Measurements from ENCODE around the gene SYT7.

DNA sequence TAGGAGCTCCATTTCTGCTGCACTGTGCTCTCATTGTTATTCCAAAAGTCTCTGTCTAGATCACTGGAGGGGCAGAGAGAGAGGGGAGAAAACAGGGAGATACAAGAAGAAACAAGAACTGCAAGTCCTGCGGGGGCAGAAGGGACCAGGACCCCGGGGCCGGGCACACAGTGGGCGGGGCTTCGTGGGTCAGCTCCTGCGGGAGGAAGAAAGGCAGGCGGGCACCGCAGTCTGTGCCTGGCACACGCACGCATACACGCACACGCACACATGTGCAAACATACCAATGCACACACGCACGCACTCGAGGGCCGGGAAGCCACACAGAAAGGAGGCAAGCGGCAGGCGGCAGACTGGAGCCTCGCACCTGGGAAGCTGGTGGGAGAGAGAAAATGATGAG is 33.6 kb downstream of the SYT7 start:
- TF ChIP-seq, protein P1, sequence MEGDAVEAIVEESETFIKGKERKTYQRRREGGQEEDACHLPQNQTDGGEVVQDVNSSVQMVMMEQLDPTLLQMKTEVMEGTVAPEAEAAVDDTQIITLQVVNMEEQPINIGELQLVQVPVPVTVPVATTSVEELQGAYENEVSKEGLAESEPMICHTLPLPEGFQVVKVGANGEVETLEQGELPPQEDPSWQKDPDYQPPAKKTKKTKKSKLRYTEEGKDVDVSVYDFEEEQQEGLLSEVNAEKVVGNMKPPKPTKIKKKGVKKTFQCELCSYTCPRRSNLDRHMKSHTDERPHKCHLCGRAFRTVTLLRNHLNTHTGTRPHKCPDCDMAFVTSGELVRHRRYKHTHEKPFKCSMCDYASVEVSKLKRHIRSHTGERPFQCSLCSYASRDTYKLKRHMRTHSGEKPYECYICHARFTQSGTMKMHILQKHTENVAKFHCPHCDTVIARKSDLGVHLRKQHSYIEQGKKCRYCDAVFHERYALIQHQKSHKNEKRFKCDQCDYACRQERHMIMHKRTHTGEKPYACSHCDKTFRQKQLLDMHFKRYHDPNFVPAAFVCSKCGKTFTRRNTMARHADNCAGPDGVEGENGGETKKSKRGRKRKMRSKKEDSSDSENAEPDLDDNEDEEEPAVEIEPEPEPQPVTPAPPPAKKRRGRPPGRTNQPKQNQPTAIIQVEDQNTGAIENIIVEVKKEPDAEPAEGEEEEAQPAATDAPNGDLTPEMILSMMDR (IDR thresholded peaks at IDR 0.05) = no peak
- no peak for TF ChIP-seq POLR2A (IDR thresholded peaks at IDR 0.05)

All from lower leg skin (tissue), 3 donors.